Measurements from ENCODE around the gene AQP6.

AQP6 gene

GRCh38 chr12:50006280-50006679, 33.5 kb downstream of the AQP6 start:
- H3K4me3 ChIP-seq (replicated peaks in 1 of 2; ENCODE audit: low read depth in 2 of 2, low read length in 2 of 2), result no peak overlapping the region
- TF ChIP-seq CTCF (IDR thresholded peaks at IDR 0.05; ENCODE audit: low read depth, low read length), result no peak
- DNase-seq (ENCODE audit: low read depth in 2 of 2), result no peak

- H3K4me3 ChIP-seq (replicated peaks in 1 of 2; ENCODE audit: low read depth in 2 of 2, low read length in 2 of 2), result no peak overlapping the region
- peak in 1 of 2 donors; percentile 46 for DNase-seq (ENCODE audit: low read depth in 2 of 2)
- no peak for TF ChIP-seq CTCF (IDR thresholded peaks at IDR 0.05; ENCODE audit: low read depth, low read length)
These were observed 34.2 kb downstream of the AQP6 start for GRCh38 chr12:50006754-50007442.

GRCh38 chr12:50013361-50014147, 40.8 kb downstream of the AQP6 start:
- no peak for TF ChIP-seq CTCF (IDR thresholded peaks at IDR 0.05; ENCODE audit: low read depth, low read length)
- no peak for DNase-seq (ENCODE audit: low read depth in 2 of 2)
- no peak overlapping the region for H3K4me3 ChIP-seq (replicated peaks in 1 of 2; ENCODE audit: low read depth in 2 of 2, low read length in 2 of 2)

GRCh38 chr12:50014342-50014741, 41.6 kb downstream of the AQP6 start:
- DNase-seq (ENCODE audit: low read depth in 2 of 2), result no peak
- TF ChIP-seq CTCF (IDR thresholded peaks at IDR 0.05; ENCODE audit: low read depth, low read length), result no peak
- no peak overlapping the region for H3K4me3 ChIP-seq (replicated peaks in 1 of 2; ENCODE audit: low read depth in 2 of 2, low read length in 2 of 2)

- peak; percentile 94 to 96 for DNase-seq (ENCODE audit: low read depth in 2 of 2)
- TF ChIP-seq CTCF (IDR thresholded peaks at IDR 0.05; ENCODE audit: low read depth, low read length), result no peak
- H3K4me3 ChIP-seq (replicated peaks in 1 of 2; ENCODE audit: low read depth in 2 of 2, low read length in 2 of 2), result no peak overlapping the region
These were observed 44.0 kb downstream of the AQP6 start for GRCh38 chr12:50016501-50017475.

GRCh38 chr12:50017641-50018040, 44.9 kb downstream of the AQP6 start:
- peak; percentile 64 to 74 for DNase-seq (ENCODE audit: low read depth in 2 of 2)
- TF ChIP-seq CTCF (IDR thresholded peaks at IDR 0.05; ENCODE audit: low read depth, low read length), result no peak
- H3K4me3 ChIP-seq (replicated peaks in 1 of 2; ENCODE audit: low read depth in 2 of 2, low read length in 2 of 2), result no peak overlapping the region

Data from cardiac fibroblast (primary cell).